ENCODE data around the gene RASEF.

The RASEF gene

DNA sequence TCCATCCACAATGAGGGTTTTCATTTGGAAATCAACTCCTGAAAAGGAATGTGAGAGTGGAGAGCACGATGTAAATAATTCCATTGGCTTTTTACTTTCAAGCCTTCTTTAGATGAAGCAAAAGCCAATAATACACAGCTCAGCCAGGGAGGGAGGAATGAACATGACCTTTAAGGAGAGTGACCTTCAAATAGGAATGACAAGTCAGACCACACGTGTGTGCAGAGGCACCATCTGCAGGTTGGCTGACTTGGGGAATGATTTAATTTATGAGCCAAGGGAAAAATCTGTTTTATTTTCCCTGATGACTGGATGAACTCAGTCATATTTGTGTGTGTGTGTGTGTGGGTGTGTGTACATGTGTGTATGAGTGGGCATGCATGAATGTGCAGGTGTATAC is 64.5 kb downstream of the RASEF start:
- no peak for ATAC-seq (ENCODE audit: insufficient read depth, low read depth)
- no peak overlapping the region for H3K4me2 ChIP-seq (ENCODE audit: insufficient read depth, low read length)

DNA sequence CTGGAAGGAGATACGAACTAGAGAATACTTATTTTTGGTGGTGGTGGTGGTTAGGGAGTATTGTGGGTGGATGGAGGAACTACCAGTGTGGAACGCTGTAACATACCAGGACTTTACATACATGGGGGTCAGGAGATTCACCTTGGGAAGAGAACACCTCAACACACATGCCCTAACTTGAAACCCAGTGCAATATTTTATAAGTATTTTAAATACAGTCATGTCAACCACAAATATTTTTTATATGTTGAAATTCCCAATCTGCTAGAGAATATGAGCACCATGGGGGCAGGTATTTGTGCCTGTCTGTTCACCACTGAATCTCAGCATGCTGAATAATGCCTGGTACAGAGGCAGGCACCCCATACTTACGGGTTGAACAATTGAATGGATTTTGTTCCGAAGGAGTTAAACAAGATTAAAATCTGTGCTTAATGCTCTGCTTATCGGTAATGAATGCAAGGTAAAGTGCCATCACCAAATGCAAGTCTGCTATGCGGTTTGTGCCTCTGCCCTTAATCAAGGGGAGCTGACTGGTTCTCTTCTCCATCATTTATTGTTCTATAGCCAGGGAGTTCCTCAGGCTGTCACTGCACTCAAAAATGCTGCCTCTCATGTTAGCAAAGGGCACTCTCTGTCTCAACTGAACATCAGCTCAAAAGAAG is 65.3 kb downstream of the RASEF start:
- no peak for DNase-seq
- Histone ChIP-seq H3K4me1 (ENCODE audit: insufficient read depth, low read length) (no peaks in the 10 kb centered on the region), H3K9me3 (ENCODE audit: insufficient read depth, low read length, severe bottlenecking) (no peaks in the 10 kb centered on the region), H3K27me3 (ENCODE audit: insufficient read depth, low read length, poor library complexity) (no peaks in the 10 kb centered on the region), H3K9ac (ENCODE audit: low read depth, low read length) (no peak overlapping the region), H3K4me3 (ENCODE audit: low read depth in 1 of 2, low read length in 2 of 2) (no peak overlapping the region), H3K36me3 (ENCODE audit: insufficient read depth, low read length) (no peaks in the 10 kb centered on the region), H2AFZ (ENCODE audit: low read depth, low read length) (no peak overlapping the region), H4K20me1 (ENCODE audit: insufficient read depth, low read length) (no peaks in the 10 kb centered on the region), H3K27ac (ENCODE audit: low read length) (no peak overlapping the region), H3K4me2 (ENCODE audit: insufficient read depth, low read length) (no peak overlapping the region), H3K79me2 (ENCODE audit: insufficient read depth, low read length) (no peaks in the 10 kb centered on the region)
- no peak for TF ChIP-seq EZH2 (IDR thresholded peaks at IDR 0.05; ENCODE audit: borderline replicate concordance, low read depth, low read length, severe bottlenecking)
- TF ChIP-seq, protein P1, sequence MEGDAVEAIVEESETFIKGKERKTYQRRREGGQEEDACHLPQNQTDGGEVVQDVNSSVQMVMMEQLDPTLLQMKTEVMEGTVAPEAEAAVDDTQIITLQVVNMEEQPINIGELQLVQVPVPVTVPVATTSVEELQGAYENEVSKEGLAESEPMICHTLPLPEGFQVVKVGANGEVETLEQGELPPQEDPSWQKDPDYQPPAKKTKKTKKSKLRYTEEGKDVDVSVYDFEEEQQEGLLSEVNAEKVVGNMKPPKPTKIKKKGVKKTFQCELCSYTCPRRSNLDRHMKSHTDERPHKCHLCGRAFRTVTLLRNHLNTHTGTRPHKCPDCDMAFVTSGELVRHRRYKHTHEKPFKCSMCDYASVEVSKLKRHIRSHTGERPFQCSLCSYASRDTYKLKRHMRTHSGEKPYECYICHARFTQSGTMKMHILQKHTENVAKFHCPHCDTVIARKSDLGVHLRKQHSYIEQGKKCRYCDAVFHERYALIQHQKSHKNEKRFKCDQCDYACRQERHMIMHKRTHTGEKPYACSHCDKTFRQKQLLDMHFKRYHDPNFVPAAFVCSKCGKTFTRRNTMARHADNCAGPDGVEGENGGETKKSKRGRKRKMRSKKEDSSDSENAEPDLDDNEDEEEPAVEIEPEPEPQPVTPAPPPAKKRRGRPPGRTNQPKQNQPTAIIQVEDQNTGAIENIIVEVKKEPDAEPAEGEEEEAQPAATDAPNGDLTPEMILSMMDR (IDR thresholded peaks at IDR 0.05; ENCODE audit: borderline replicate concordance, extremely low read depth, low read length, poor library complexity, severe bottlenecking), result no peak
- ATAC-seq (ENCODE audit: insufficient read depth, low read depth), result no peak

More for the DNA sequence above, 64.5 kb downstream of the RASEF start:
- no peak overlapping the region for H2AFZ ChIP-seq (ENCODE audit: low read depth, low read length)
- no peaks in the 10 kb centered on the region for H3K27me3 ChIP-seq (ENCODE audit: insufficient read depth, low read length, poor library complexity)
- H3K36me3 ChIP-seq (ENCODE audit: insufficient read depth, low read length), result no peaks in the 10 kb centered on the region
- DNase-seq, result no peak
- no peaks in the 10 kb centered on the region for H3K9me3 ChIP-seq (ENCODE audit: insufficient read depth, low read length, severe bottlenecking)
- H4K20me1 ChIP-seq (ENCODE audit: insufficient read depth, low read length), result no peaks in the 10 kb centered on the region
- TF ChIP-seq, protein P1 (IDR thresholded peaks at IDR 0.05; ENCODE audit: borderline replicate concordance, extremely low read depth, low read length, poor library complexity, severe bottlenecking), result no peak
- TF ChIP-seq EZH2 (IDR thresholded peaks at IDR 0.05; ENCODE audit: borderline replicate concordance, low read depth, low read length, severe bottlenecking), result no peak
- no peaks in the 10 kb centered on the region for H3K79me2 ChIP-seq (ENCODE audit: insufficient read depth, low read length)
- no peaks in the 10 kb centered on the region for H3K4me1 ChIP-seq (ENCODE audit: insufficient read depth, low read length)
- no peak overlapping the region for H3K27ac ChIP-seq (ENCODE audit: low read length)
- no peak overlapping the region for H3K4me3 ChIP-seq (ENCODE audit: low read depth in 1 of 2, low read length in 2 of 2)
- no peak overlapping the region for H3K9ac ChIP-seq (ENCODE audit: low read depth, low read length)

DNA sequence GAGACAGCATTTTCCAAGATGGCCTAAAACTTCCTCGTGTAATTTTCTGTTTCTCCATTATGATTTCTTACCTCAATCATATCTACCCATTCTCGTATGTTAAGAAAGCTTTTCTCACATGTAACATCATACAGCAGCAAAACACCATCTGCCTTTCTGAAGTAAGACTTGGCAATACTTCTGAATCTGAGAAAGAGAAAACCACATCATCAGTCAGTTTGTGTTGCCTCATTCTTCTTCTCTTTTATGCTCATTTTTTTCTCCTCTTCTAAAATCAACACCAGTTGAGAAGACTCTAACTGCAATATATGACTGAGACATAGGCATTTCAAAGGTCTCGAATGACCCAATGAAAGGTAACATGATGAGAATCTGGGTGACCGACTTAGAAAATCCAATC is 66.0 kb downstream of the RASEF start:
- Histone ChIP-seq H3K4me2 (ENCODE audit: insufficient read depth, low read length) (no peak overlapping the region), H3K36me3 (ENCODE audit: insufficient read depth, low read length) (no peaks in the 10 kb centered on the region), H3K27ac (ENCODE audit: low read length) (no peak overlapping the region), H3K27me3 (ENCODE audit: insufficient read depth, low read length, poor library complexity) (no peaks in the 10 kb centered on the region), H4K20me1 (ENCODE audit: insufficient read depth, low read length) (no peaks in the 10 kb centered on the region), H3K4me1 (ENCODE audit: insufficient read depth, low read length) (no peaks in the 10 kb centered on the region), H2AFZ (ENCODE audit: low read depth, low read length) (no peak overlapping the region), H3K9me3 (ENCODE audit: insufficient read depth, low read length, severe bottlenecking) (no peaks in the 10 kb centered on the region), H3K4me3 (ENCODE audit: low read depth in 1 of 2, low read length in 2 of 2) (no peak overlapping the region), H3K79me2 (ENCODE audit: insufficient read depth, low read length) (no peaks in the 10 kb centered on the region), H3K9ac (ENCODE audit: low read depth, low read length) (no peak overlapping the region)
- no peak for ATAC-seq (ENCODE audit: insufficient read depth, low read depth)
- no peak for TF ChIP-seq EZH2 (IDR thresholded peaks at IDR 0.05; ENCODE audit: borderline replicate concordance, low read depth, low read length, severe bottlenecking)
- TF ChIP-seq, protein P1 (IDR thresholded peaks at IDR 0.05; ENCODE audit: borderline replicate concordance, extremely low read depth, low read length, poor library complexity, severe bottlenecking), result no peak
- no peak for DNase-seq
